WTC11 (cell line): ENCODE results near the gene FAM114A1. TPM values are rescaled to one million over a fixed set of nuclear protein-coding genes. Genes with fewer than 3 reads are reported as not detected.

Experiments
- ATAC-seq: fragments of 200-7000 bp; cut with Tn5 transposase; 2 replicates; pipeline ENCODE4 v1.10.0; 2021; ENCODE audit warnings: mild to moderate bottlenecking, moderate library complexity
- CTCF ChIA-PET: fragments of 300-600 bp; sonication (Branson Sonifier 250); formaldehyde crosslinking; loops from one replicate; lab custom pipeline; 2021; ENCODE audit warnings: antibody characterized with exemption; lab: Charles Lee
- POLR2A ChIA-PET: fragments of 350-600 bp; sonication (Branson Sonifier 250); formaldehyde crosslinking; loops from one replicate; lab custom pipeline; 2021; ENCODE audit warnings: antibody characterized with exemption; lab: Charles Lee
- DNase-seq: peaks from one replicate; pipeline ENCODE4 v3.0.0; 2021; ENCODE audit warnings: low spot score
- H3K27ac Mint-ChIP-seq: 2 replicates; pipeline ENCODE4 v1.8.0; 2021; ENCODE audit warnings: mixed read lengths
- H3K27me3 Mint-ChIP-seq: 2 replicates; pipeline ENCODE4 v1.8.0; 2021; ENCODE audit warnings: low read depth, mild to moderate bottlenecking, moderate library complexity, mixed read lengths
- H3K36me3 Mint-ChIP-seq: 2 replicates; pipeline ENCODE4 v1.8.0; 2021; ENCODE audit warnings: mixed read lengths
- H3K4me1 Mint-ChIP-seq: 2 replicates; pipeline ENCODE4 v1.8.0; 2022; ENCODE audit warnings: mixed read lengths
- H3K4me3 Mint-ChIP-seq: 2 replicates; pipeline ENCODE4 v1.8.0; 2021; ENCODE audit warnings: mild to moderate bottlenecking, moderate library complexity, mixed read lengths
- H3K9me3 Mint-ChIP-seq: 2 replicates; pipeline ENCODE4 v1.8.0; 2021; ENCODE audit warnings: mixed read lengths
- AR ChIP-seq: fragments of 250-450 bp; sonication (Bioruptor Pico); IDR thresholded peaks from 2 replicates; pipeline ENCODE4 v1.9.0; 2021; ENCODE audit warnings: mild to moderate bottlenecking
- ATF6 ChIP-seq: sonication (generic); formaldehyde crosslinking; IDR thresholded peaks from 2 replicates; pipeline ENCODE4 v1.8.1; 2023; ENCODE audit warnings: mild to moderate bottlenecking, missing genetic modification reagents
- ETV6 ChIP-seq: sonication (generic); formaldehyde crosslinking; IDR thresholded peaks from 2 replicates; pipeline ENCODE4 v1.8.1; 2022; ENCODE audit warnings: mild to moderate bottlenecking, missing genetic modification reagents
- FOXK1 ChIP-seq: sonication (generic); formaldehyde crosslinking; IDR thresholded peaks from 2 replicates; pipeline ENCODE4 v1.8.0; 2022; ENCODE audit warnings: mild to moderate bottlenecking, moderate library complexity, missing genetic modification reagents
- GTF2I ChIP-seq: fragments of 250-450 bp; sonication (Bioruptor Pico); conservative IDR thresholded peaks from 2 replicates; pipeline ENCODE4 v1.4.0; 2021; ENCODE audit warnings: mild to moderate bottlenecking
- IRF1 ChIP-seq: sonication (generic); formaldehyde crosslinking; IDR thresholded peaks from 2 replicates; pipeline ENCODE4 v1.8.0; 2023; ENCODE audit warnings: missing genetic modification reagents
- IRF2 ChIP-seq: sonication (generic); formaldehyde crosslinking; IDR thresholded peaks from 2 replicates; pipeline ENCODE4 v1.8.0; 2022; ENCODE audit warnings: low read depth, missing genetic modification reagents, borderline replicate concordance
- MXD4 ChIP-seq: fragments of 250-450 bp; sonication (Bioruptor Pico); IDR thresholded peaks from 2 replicates; pipeline ENCODE4 v1.8.0; 2021; ENCODE audit warnings: mild to moderate bottlenecking, moderate library complexity, borderline replicate concordance
- NFYB ChIP-seq: sonication (generic); formaldehyde crosslinking; conservative IDR thresholded peaks from 2 replicates; pipeline ENCODE4 v1.8.0; 2022; ENCODE audit warnings: low read depth, missing genetic modification reagents
- NR2C2 ChIP-seq: sonication (generic); formaldehyde crosslinking; IDR thresholded peaks from 2 replicates; pipeline ENCODE4 v1.8.0; 2022; ENCODE audit warnings: mild to moderate bottlenecking, missing genetic modification reagents
- PRDM15 ChIP-seq: sonication (generic); formaldehyde crosslinking; IDR thresholded peaks from 2 replicates; pipeline ENCODE4 v1.8.0; 2022; ENCODE audit warnings: missing genetic modification reagents
- SOX15 ChIP-seq: fragments of 250-450 bp; sonication (Bioruptor Pico); IDR thresholded peaks from 2 replicates; pipeline ENCODE4 v1.9.0; 2021; ENCODE audit warnings: mild to moderate bottlenecking
- ZNF263 ChIP-seq: sonication (generic); formaldehyde crosslinking; IDR thresholded peaks from 2 replicates; pipeline ENCODE4 v1.8.1; 2022; ENCODE audit warnings: low read depth, mild to moderate bottlenecking, moderate library complexity, missing genetic modification reagents
- ZNF396 ChIP-seq: fragments of 250-450 bp; sonication (Bioruptor Pico); IDR thresholded peaks from 2 replicates; pipeline ENCODE4 v1.8.0; 2021; ENCODE audit warnings: mild to moderate bottlenecking, moderate library complexity, borderline replicate concordance
- ZNF416 ChIP-seq: fragments of 250-450 bp; sonication (Bioruptor Pico); IDR thresholded peaks from 2 replicates; pipeline ENCODE4 v1.9.0; 2021; ENCODE audit warnings: mild to moderate bottlenecking, inconsistent platforms
- total RNA-seq: library from RNA; stranded (reverse); gene quantifications from 3 replicates; pipeline ENCODE4 v1.2.3, GENCODE V29; 2021
- TF ChIP-seq, protein P1 (sequence below): sonication (generic); formaldehyde crosslinking; IDR thresholded peaks from 2 replicates; pipeline ENCODE4 v1.8.1; 2022; ENCODE audit warnings: missing genetic modification reagents, borderline replicate concordance
- TF ChIP-seq, protein P2 (sequence below): sonication (generic); formaldehyde crosslinking; conservative IDR thresholded peaks from 2 replicates; pipeline ENCODE4 v1.8.1; 2022; ENCODE audit warnings: mild to moderate bottlenecking, missing genetic modification reagents

The FAM114A1 gene
- total RNA-seq, 1 experiment from 2014 or later = 17.6 TPM

- ATAC-seq (no peak), DNase-seq (no peak)
- ChIA-PET POLR2A (no interaction called here), CTCF (no interaction called here)
- Mint-ChIP-seq H3K9me3 (peaks cover 32% of the 10 kb centered on the region), H3K27me3 (peaks cover 2% of the 10 kb centered on the region; the same call in 1 of the 2 replicates), H3K4me1 (no peaks in the 10 kb centered on the region), H3K36me3 (peaks cover 7% of the 10 kb centered on the region), H3K27ac (no peak overlapping the region), H3K4me3 (no peak overlapping the region)
- TF ChIP-seq IRF1 (CRISPR knock-in tag) (no peak), ETV6 (no peak), MXD4 (CRISPR knock-in tag) (no peak), SOX15 (CRISPR knock-in tag) (no peak), ZNF263 (no peak), GTF2I (CRISPR knock-in tag) (no peak), FOXK1 (no peak), ZNF416 (CRISPR knock-in tag) (no peak), PRDM15 (CRISPR knock-in tag) (no peak)
Measured at GRCh38 chr4:38823766-38824165, 43.8 kb upstream of the FAM114A1 start.

- H3K36me3 Mint-ChIP-seq = no peaks in the 10 kb centered on the region
- ATAC-seq (no peak), DNase-seq (no peak)
- CTCF ChIA-PET = interaction anchor here (1.9 kb wide), 1 partner anchor 31 kb away, joined by 4 read pairs; no protein-coding TSS in a partner anchor
- no peak overlapping the region for H3K27ac Mint-ChIP-seq
- POLR2A ChIA-PET = no interaction called here
- TF ChIP-seq NFYB (CRISPR knock-in tag) = no peak
- H3K4me1 Mint-ChIP-seq = no peaks in the 10 kb centered on the region
- no peak overlapping the region for H3K4me3 Mint-ChIP-seq
- no peaks in the 10 kb centered on the region for H3K27me3 Mint-ChIP-seq
- peaks cover 21% of the 10 kb centered on the region for H3K9me3 Mint-ChIP-seq
Measured at GRCh38 chr4:38829237-38829636, 38.4 kb upstream of the FAM114A1 start.

GRCh38 chr4:38831653-38832052 lies 36.0 kb upstream of the FAM114A1 start:
- POLR2A ChIA-PET = no interaction called here
- Mint-ChIP-seq H3K36me3 (no peaks in the 10 kb centered on the region), H3K4me1 (no peaks in the 10 kb centered on the region), H3K4me3 (no peak overlapping the region), H3K27ac (no peak overlapping the region), H3K27me3 (no peaks in the 10 kb centered on the region), H3K9me3 (peaks cover 21% of the 10 kb centered on the region)
- CTCF ChIA-PET = interaction anchor here (0.9 kb wide), 1 partner anchor 29 kb away, joined by 5 read pairs; no protein-coding TSS in a partner anchor
- ATAC-seq = no peak
- DNase-seq = no peak
- TF ChIP-seq, protein P1, sequence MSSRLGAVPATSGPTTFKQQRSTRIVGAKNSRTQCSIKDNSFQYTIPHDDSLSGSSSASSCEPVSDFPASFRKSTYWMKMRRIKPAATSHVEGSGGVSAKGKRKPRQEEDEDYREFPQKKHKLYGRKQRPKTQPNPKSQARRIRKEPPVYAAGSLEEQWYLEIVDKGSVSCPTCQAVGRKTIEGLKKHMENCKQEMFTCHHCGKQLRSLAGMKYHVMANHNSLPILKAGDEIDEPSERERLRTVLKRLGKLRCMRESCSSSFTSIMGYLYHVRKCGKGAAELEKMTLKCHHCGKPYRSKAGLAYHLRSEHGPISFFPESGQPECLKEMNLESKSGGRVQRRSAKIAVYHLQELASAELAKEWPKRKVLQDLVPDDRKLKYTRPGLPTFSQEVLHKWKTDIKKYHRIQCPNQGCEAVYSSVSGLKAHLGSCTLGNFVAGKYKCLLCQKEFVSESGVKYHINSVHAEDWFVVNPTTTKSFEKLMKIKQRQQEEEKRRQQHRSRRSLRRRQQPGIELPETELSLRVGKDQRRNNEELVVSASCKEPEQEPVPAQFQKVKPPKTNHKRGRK = no peak
- TF ChIP-seq PRDM15 (CRISPR knock-in tag) (no peak), ATF6 (CRISPR knock-in tag) (no peak), IRF2 (CRISPR knock-in tag) (no peak), NR2C2 (CRISPR knock-in tag) (no peak), AR (no peak), ZNF396 (CRISPR knock-in tag) (no peak)
- TF ChIP-seq, protein P2, sequence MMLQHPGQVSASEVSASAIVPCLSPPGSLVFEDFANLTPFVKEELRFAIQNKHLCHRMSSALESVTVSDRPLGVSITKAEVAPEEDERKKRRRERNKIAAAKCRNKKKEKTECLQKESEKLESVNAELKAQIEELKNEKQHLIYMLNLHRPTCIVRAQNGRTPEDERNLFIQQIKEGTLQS (CRISPR knock-in tag) = no peak
